Fibroblast of skin of back (primary cell): ENCODE results near the gene POLR2J2.
"Not testable (repeated sequence)": the region's sequence is repeated elsewhere in the genome, so short reads cannot be mapped to it uniquely, and the experiment has no call there.

ENCODE experiments used
- DNase-seq: peaks from one replicate; pipeline ENCODE4 v3.0.0-alpha.2; 2013

Gene POLR2J2

GRCh38 chr7:102667523-102667922 is 3.9 kb downstream of the POLR2J2 start:
- not testable (repeated sequence) for DNase-seq

- DNase-seq = not testable (repeated sequence)
These were observed 4.6 kb downstream of the POLR2J2 start for GRCh38 chr7:102666850-102667249.

- DNase-seq = not testable (repeated sequence)
These were observed 6.7 kb downstream of the POLR2J2 start for GRCh38 chr7:102664765-102665164.

- not testable (repeated sequence) for DNase-seq
These were observed 21.5 kb downstream of the POLR2J2 start, which contains the start of gene SPDYE2B for GRCh38 chr7:102649924-102650323. Gene SPDYE2B, plus strand, starts transcription at chr7:102650319. Its CDS starts 2,030 bp downstream, at chr7:102652349.

- DNase-seq = not testable (repeated sequence)
These were observed 23.6 kb downstream of the POLR2J2 start for GRCh38 chr7:102647813-102648212.

GRCh38 chr7:102643404-102643803 is 28.1 kb downstream of the POLR2J2 start:
- not testable (repeated sequence) for DNase-seq

- not testable (repeated sequence) for DNase-seq
These were observed 28.8 kb downstream of the POLR2J2 start, which contains the start of gene UPK3BL1 for GRCh38 chr7:102642691-102643090. Gene UPK3BL1, minus strand, starts transcription at chr7:102642791. Its CDS starts 50 bp downstream, at chr7:102642741.

- DNase-seq = not testable (repeated sequence)
These were observed 32.6 kb downstream of the POLR2J2 start for GRCh38 chr7:102638848-102639247.

- not testable (repeated sequence) for DNase-seq
These were observed 34.5 kb downstream of the POLR2J2 start for GRCh38 chr7:102636956-102637355.

GRCh38 chr7:102635354-102635753 is 36.1 kb downstream of the POLR2J2 start:
- not testable (repeated sequence) for DNase-seq

GRCh38 chr7:102634299-102634698 is 37.2 kb downstream of the POLR2J2 start:
- DNase-seq = not testable (repeated sequence)

GRCh38 chr7:102630622-102631021 is 40.8 kb downstream of the POLR2J2 start:
- not testable (repeated sequence) for DNase-seq

- DNase-seq = not testable (repeated sequence)
These were observed 44.1 kb downstream of the POLR2J2 start for GRCh38 chr7:102627271-102627904.

- not testable (repeated sequence) for DNase-seq
These were observed 53.3 kb downstream of the POLR2J2 start for GRCh38 chr7:102618122-102618521.

- DNase-seq = not testable (repeated sequence)
These were observed 54.8 kb downstream of the POLR2J2 start, which contains the start of gene RASA4 for GRCh38 chr7:102616507-102617125. Gene RASA4, minus strand, starts transcription at chr7:102616756. Its CDS starts 67 bp downstream, at chr7:102616689.
